ENCODE results near the gene COL9A3. TPM values are rescaled to one million over a fixed set of nuclear protein-coding genes. Genes with fewer than 3 reads are reported as not detected.

The COL9A3 gene
- polyA plus RNA-seq, 1 donor from 2014 or later = 3.1 TPM

DNA sequence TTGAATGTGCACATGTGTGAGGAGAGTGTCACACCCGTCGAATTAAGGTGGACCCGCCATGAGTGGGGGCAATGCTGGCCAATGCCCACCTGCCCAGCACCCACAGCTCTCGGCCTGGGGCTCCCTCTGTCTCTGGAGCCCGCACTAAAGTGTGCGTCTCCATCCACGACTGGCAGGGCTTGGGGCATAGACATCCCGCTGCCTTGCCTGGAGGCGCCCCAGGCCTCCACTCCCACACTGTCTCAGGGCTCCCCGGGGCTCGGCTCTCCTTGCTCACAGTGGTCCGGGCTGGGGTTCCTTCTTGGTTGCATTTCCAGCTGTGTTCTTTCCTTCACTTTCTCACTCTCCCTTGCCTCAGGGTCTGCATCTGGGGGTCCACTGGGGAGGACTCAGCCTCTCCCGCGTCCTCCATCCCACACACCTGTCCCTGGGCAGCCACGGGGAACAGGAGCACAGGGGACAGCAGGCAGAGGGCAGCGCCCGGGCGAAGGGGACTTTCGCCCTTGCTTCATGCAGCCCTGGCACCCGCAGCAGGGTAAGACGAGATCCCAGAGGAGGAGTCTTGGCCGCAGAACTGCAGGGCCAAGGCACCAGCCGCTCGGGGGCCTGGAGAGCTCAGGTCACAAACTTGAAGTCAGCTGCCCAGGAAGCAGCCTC is 40.7 kb upstream of the COL9A3 start:
- TF ChIP-seq EP300 (conservative IDR thresholded peaks at IDR 0.05; ENCODE audit: poor library complexity, severe bottlenecking) (no peak), RAD21 (conservative IDR thresholded peaks at IDR 0.05) (no peak), SMC3 (conservative IDR thresholded peaks at IDR 0.05; ENCODE audit: poor library complexity) (no peak), MXI1 (conservative IDR thresholded peaks at IDR 0.05; ENCODE audit: poor library complexity, severe bottlenecking) (no peak)
- TF ChIP-seq, protein P1, sequence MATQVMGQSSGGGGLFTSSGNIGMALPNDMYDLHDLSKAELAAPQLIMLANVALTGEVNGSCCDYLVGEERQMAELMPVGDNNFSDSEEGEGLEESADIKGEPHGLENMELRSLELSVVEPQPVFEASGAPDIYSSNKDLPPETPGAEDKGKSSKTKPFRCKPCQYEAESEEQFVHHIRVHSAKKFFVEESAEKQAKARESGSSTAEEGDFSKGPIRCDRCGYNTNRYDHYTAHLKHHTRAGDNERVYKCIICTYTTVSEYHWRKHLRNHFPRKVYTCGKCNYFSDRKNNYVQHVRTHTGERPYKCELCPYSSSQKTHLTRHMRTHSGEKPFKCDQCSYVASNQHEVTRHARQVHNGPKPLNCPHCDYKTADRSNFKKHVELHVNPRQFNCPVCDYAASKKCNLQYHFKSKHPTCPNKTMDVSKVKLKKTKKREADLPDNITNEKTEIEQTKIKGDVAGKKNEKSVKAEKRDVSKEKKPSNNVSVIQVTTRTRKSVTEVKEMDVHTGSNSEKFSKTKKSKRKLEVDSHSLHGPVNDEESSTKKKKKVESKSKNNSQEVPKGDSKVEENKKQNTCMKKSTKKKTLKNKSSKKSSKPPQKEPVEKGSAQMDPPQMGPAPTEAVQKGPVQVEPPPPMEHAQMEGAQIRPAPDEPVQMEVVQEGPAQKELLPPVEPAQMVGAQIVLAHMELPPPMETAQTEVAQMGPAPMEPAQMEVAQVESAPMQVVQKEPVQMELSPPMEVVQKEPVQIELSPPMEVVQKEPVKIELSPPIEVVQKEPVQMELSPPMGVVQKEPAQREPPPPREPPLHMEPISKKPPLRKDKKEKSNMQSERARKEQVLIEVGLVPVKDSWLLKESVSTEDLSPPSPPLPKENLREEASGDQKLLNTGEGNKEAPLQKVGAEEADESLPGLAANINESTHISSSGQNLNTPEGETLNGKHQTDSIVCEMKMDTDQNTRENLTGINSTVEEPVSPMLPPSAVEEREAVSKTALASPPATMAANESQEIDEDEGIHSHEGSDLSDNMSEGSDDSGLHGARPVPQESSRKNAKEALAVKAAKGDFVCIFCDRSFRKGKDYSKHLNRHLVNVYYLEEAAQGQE (IDR thresholded peaks at IDR 0.05; ENCODE audit: borderline replicate concordance) = no peak
- no peaks in the 10 kb centered on the region for H3K79me2 ChIP-seq (replicated peaks; ENCODE audit: insufficient read depth, low read length)
- no peaks in the 10 kb centered on the region for H3K9me2 ChIP-seq (ENCODE audit: insufficient read depth, low read length)
- H3K27ac ChIP-seq (ENCODE audit: low read length) = no peak overlapping the region
- no peaks in the 10 kb centered on the region for H3K36me3 ChIP-seq (ENCODE audit: insufficient read depth, low read length)
- H3K4me2 ChIP-seq (ENCODE audit: low read length) = no peak overlapping the region
- H2AFZ ChIP-seq (ENCODE audit: low read depth, low read length) = no peak overlapping the region
- H4K20me1 ChIP-seq (ENCODE audit: insufficient read depth) = no peaks in the 10 kb centered on the region
- H3F3A ChIP-seq (ENCODE audit: insufficient read depth, low read length, poor library complexity, severe bottlenecking) = no peaks in the 10 kb centered on the region
- H3K27me3 ChIP-seq (ENCODE audit: insufficient read depth, low read depth, low read length) = no peaks in the 10 kb centered on the region
- H3K4me3 ChIP-seq (ENCODE audit: low read length) = no peak overlapping the region
- no peaks in the 10 kb centered on the region for H3K9me3 ChIP-seq (ENCODE audit: low read length)
- H3K9ac ChIP-seq (ENCODE audit: low read length) = no peak overlapping the region

DNA sequence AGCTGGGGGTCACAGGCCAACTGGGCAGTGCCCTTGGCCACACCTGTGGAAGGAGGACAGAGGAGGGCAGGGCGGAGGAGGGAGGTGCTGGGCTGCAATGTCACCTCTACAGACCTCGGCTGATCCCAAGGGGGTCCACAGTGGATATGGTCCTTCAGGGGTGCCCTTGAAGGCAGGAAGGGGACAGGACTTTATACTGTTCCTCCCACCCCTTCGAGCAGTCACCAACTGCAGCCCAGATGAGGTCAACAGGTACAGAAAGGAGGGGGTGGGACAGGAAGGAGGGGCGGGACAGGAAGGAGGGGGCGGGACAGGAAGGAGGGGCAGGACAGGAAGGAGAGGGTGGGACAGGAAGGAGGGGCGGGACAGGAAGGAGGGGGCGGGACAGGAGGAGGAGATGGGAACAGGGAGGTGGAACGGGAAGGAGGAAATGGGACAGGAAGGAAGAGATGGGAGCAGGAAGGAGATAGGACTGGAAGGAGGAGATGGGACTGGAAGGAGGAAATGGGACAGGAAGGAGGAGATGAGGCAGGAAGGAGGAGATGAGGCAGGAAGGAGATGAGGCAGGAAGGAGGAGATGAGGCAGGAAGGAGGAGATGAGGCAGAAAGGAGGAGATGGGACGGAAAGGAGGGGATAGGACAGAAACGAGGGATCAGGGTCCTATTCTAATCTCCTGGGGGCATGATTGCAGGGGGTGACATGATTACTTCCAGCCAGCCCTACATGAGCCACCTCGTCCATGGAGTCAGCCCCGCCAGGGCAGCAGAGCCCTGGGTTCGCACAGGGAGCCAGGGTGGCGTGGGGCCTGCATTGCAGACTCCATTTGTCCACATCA is 39.9 kb upstream of the COL9A3 start:
- no peaks in the 10 kb centered on the region for H3K9me3 ChIP-seq (ENCODE audit: low read length)
- TF ChIP-seq SMC3 (conservative IDR thresholded peaks at IDR 0.05; ENCODE audit: poor library complexity) = no peak
- no peak for TF ChIP-seq TAF1 (IDR thresholded peaks at IDR 0.05; ENCODE audit: low read depth)
- TF ChIP-seq, protein P2, sequence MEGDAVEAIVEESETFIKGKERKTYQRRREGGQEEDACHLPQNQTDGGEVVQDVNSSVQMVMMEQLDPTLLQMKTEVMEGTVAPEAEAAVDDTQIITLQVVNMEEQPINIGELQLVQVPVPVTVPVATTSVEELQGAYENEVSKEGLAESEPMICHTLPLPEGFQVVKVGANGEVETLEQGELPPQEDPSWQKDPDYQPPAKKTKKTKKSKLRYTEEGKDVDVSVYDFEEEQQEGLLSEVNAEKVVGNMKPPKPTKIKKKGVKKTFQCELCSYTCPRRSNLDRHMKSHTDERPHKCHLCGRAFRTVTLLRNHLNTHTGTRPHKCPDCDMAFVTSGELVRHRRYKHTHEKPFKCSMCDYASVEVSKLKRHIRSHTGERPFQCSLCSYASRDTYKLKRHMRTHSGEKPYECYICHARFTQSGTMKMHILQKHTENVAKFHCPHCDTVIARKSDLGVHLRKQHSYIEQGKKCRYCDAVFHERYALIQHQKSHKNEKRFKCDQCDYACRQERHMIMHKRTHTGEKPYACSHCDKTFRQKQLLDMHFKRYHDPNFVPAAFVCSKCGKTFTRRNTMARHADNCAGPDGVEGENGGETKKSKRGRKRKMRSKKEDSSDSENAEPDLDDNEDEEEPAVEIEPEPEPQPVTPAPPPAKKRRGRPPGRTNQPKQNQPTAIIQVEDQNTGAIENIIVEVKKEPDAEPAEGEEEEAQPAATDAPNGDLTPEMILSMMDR (IDR thresholded peaks at IDR 0.05; ENCODE audit: poor library complexity, severe bottlenecking) = no peak
- no peaks in the 10 kb centered on the region for H3K36me3 ChIP-seq (ENCODE audit: insufficient read depth, low read length)
- no peak overlapping the region for H3K9ac ChIP-seq (ENCODE audit: low read length)
- H3K4me3 ChIP-seq (ENCODE audit: low read length) = no peak overlapping the region
- H3K27me3 ChIP-seq (ENCODE audit: insufficient read depth, low read depth, low read length) = no peaks in the 10 kb centered on the region
- H3K9me2 ChIP-seq (ENCODE audit: insufficient read depth, low read length) = no peaks in the 10 kb centered on the region
- H3K79me2 ChIP-seq (replicated peaks; ENCODE audit: insufficient read depth, low read length) = no peaks in the 10 kb centered on the region
- no peaks in the 10 kb centered on the region for H4K20me1 ChIP-seq (ENCODE audit: insufficient read depth)
- H3K4me2 ChIP-seq (ENCODE audit: low read length) = no peak overlapping the region
- H3K27ac ChIP-seq (ENCODE audit: low read length) = no peak overlapping the region
- H2AFZ ChIP-seq (ENCODE audit: low read depth, low read length) = no peak overlapping the region
- H3F3A ChIP-seq (ENCODE audit: insufficient read depth, low read length, poor library complexity, severe bottlenecking) = no peaks in the 10 kb centered on the region

Data from neural cell (in vitro differentiated cells).